Progenitor cell of endocrine pancreas (in vitro differentiated cells): ENCODE results near the gene HIVEP3. TPM values are rescaled to one million over a fixed set of nuclear protein-coding genes. Genes with fewer than 3 reads are reported as not detected.

Experiments
- DNase-seq: peaks from one replicate; pipeline ENCODE4 v3.0.0; 2021; ENCODE audit warnings: low spot score; ENCODE audit not compliant: unreplicated experiment
- H3K27ac Mint-ChIP-seq: 2 replicates; pipeline ENCODE4 v1.8.0; 2021; ENCODE audit warnings: mild to moderate bottlenecking, moderate library complexity, mixed read lengths
- H3K27me3 Mint-ChIP-seq: 2 replicates; pipeline ENCODE4 v1.8.0; 2021; ENCODE audit warnings: mixed read lengths
- H3K36me3 Mint-ChIP-seq: 2 replicates; pipeline ENCODE4 v1.8.0; 2022; ENCODE audit warnings: mixed read lengths; ENCODE audit not compliant: insufficient read depth
- H3K4me1 Mint-ChIP-seq: 2 replicates; pipeline ENCODE4 v1.8.0; 2021; ENCODE audit warnings: low read depth, mixed read lengths
- H3K4me3 Mint-ChIP-seq: 2 replicates; pipeline ENCODE4 v1.8.0; 2021; ENCODE audit warnings: low read depth, mild to moderate bottlenecking, moderate library complexity, mixed read lengths
- H3K9me3 Mint-ChIP-seq: 2 replicates; pipeline ENCODE4 v1.8.0; 2021; ENCODE audit warnings: low read depth, mixed read lengths
- total RNA-seq: library from RNA; stranded (reverse); gene quantifications from 2 replicates; pipeline ENCODE4 v1.2.1, GENCODE V29; 2021
- TF ChIP-seq, protein P1 (sequence below): fragments of 200-600 bp; sonication (generic); IDR thresholded peaks from one replicate; pipeline ENCODE4 v1.5.0; 2021; ENCODE audit warnings: antibody characterized with exemption, mild to moderate bottlenecking; ENCODE audit not compliant: unreplicated experiment

The HIVEP3 gene
- total RNA-seq, 1 donor from 2014 or later = 1.1 TPM

DNA sequence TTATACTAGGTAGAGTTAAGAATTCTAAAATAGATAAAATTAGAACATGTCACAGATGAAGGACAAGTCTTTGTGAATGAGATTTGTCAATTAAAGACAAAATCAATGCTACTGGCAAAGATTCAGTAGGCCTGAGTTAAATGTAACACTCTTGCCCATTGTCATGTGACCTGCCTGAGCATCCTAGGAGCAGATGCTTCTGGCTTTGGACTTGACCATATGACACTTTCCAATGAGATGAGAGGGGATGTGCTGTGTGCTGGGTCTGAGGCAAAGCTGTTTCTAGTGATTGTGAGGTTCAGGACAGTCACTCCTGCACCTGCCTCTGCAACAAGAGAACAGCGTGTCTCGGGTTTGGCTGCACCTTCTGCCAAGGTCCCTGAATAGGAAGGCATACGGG is 144.9 kb downstream of the HIVEP3 start:
- Mint-ChIP-seq H3K4me1 (no peaks in the 10 kb centered on the region), H3K4me3 (no peak overlapping the region), H3K27me3 (peaks cover 4% of the 10 kb centered on the region), H3K27ac (no peak overlapping the region), H3K36me3 (no peaks in the 10 kb centered on the region), H3K9me3 (no peaks in the 10 kb centered on the region)
- DNase-seq = no peak
- TF ChIP-seq, protein P1, sequence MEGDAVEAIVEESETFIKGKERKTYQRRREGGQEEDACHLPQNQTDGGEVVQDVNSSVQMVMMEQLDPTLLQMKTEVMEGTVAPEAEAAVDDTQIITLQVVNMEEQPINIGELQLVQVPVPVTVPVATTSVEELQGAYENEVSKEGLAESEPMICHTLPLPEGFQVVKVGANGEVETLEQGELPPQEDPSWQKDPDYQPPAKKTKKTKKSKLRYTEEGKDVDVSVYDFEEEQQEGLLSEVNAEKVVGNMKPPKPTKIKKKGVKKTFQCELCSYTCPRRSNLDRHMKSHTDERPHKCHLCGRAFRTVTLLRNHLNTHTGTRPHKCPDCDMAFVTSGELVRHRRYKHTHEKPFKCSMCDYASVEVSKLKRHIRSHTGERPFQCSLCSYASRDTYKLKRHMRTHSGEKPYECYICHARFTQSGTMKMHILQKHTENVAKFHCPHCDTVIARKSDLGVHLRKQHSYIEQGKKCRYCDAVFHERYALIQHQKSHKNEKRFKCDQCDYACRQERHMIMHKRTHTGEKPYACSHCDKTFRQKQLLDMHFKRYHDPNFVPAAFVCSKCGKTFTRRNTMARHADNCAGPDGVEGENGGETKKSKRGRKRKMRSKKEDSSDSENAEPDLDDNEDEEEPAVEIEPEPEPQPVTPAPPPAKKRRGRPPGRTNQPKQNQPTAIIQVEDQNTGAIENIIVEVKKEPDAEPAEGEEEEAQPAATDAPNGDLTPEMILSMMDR = no peak

DNA sequence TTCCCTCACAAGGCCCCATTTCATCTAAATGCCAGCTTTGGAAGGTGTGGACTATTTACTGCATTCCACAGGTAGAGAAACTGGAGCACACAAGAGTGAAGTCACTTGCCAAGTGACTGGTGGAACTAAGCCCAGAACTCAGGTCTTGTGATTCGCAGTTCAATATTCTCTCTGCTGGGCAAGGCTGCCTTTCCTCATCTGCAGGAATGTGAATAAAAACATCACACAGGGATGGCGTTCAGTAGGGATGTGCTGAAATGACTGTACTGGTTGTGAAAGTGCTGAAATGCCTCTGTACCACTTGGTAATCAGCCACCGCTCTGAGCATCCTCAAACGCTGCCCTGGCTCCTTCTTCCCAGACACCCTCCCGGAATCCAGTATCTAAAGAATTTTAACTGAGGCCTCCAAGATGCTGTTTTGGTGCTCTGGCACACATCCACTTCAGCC is 145.6 kb downstream of the HIVEP3 start:
- peaks cover 4% of the 10 kb centered on the region for H3K27me3 Mint-ChIP-seq
- H3K4me1 Mint-ChIP-seq = no peaks in the 10 kb centered on the region
- H3K9me3 Mint-ChIP-seq = no peaks in the 10 kb centered on the region
- TF ChIP-seq, protein P1 = no peak
- no peak for DNase-seq
- H3K4me3 Mint-ChIP-seq = no peak overlapping the region
- no peaks in the 10 kb centered on the region for H3K36me3 Mint-ChIP-seq
- no peak overlapping the region for H3K27ac Mint-ChIP-seq

DNA sequence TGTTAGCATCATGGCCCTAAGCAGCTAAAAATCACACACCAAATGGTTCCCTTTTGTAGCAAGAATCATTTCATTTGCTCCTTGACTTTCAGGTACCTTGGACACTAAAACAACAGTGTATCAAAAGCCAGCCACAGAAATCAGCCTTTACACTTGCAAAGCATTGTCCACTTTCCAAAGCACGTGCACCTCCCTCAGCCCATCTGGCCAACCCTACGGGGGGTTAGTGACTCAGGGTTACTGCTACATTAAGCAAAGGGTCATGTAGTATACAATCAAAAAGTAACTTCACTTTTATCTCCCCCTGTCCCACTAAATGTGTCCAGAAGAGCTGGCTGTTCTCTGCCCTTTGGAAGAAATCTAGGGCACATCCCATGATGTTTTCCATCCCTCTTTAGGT is 149.7 kb downstream of the HIVEP3 start:
- TF ChIP-seq, protein P1 = no peak
- Mint-ChIP-seq H3K9me3 (no peaks in the 10 kb centered on the region), H3K4me3 (no peak overlapping the region), H3K4me1 (no peaks in the 10 kb centered on the region), H3K27ac (no peak overlapping the region), H3K36me3 (no peaks in the 10 kb centered on the region), H3K27me3 (peaks cover 15% of the 10 kb centered on the region)
- no peak for DNase-seq

DNA sequence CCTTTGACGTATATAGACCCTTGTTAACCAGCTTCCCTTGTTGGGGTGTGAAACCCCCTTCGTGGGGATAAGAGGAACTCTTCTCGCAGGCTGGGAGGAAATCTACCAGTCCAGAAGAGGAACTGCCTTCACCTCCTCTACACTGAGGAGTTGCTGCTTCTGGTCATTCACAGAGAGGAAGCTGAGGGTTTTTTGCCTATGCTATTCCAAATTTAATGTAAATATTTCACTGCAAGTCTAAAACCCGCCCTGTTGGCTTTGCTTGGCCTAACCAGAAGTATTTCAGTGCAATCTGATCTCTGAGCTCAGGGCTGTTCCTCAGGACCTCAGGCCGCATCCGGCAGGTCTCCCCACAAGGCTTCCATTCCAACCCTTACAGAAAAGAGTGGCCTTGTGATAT is 150.1 kb downstream of the HIVEP3 start:
- Mint-ChIP-seq H3K9me3 (no peaks in the 10 kb centered on the region), H3K27ac (no peak overlapping the region), H3K36me3 (no peaks in the 10 kb centered on the region), H3K4me1 (no peaks in the 10 kb centered on the region), H3K4me3 (no peak overlapping the region), H3K27me3 (peaks cover 19% of the 10 kb centered on the region)
- TF ChIP-seq, protein P1 = no peak
- no peak for DNase-seq

DNA sequence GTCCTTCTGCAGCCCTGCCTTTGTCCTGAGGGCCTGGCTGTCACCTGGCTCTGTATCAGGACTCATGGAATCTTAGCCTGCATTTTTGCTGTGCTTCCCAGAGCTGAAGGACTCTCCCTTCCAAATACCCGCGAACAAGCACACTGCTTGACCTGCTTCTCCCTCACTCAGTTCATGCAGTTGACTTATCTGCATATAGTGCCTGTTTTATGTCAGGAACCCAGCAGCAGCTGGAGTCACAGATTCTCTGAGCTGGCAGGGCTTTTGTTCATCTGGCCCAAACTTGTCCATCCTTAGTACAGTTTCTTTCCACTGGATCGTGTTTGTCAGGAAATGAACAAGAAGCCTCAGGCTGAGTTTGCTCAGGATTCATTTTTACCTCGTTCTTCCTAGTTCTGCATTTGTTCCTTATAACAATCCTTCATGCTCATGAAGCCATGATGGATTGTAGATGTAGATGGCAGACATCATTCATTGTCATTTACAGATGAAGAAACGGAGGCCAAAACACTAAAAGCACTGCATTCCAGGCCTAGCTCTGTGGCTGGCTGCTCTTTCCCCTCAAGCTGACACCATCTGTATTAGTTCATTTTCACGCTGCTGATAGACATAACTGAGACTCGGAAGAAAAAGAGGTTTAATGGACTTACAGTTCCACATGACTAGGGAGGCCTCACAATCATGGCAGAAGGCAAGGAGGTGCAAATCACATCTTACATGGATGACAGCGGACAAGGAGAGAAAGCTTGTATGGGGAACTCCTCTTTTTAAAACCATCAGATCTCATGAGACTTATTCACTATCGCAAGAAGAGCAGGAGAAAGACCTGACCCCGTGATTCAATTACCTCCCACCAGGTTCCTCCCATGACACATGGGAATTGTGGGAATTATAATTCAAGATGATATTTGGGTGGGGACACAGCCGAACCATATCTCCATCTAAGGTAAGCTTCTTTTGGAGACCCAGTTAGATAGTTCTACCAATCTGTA is 150.9 kb downstream of the HIVEP3 start:
- Mint-ChIP-seq H3K27me3 (peaks cover 21% of the 10 kb centered on the region), H3K9me3 (no peaks in the 10 kb centered on the region), H3K4me1 (no peaks in the 10 kb centered on the region), H3K27ac (no peak overlapping the region), H3K4me3 (no peak overlapping the region), H3K36me3 (no peaks in the 10 kb centered on the region)
- TF ChIP-seq, protein P1 = no peak
- no peak for DNase-seq
